D721Med (cell line): ENCODE data around the gene FBF1.

ENCODE experiments used
- DNase-seq: peaks from one replicate; pipeline ENCODE4 v3.0.0; 2011; ENCODE audit warnings: low spot score; ENCODE audit not compliant: insufficient read length
- FAIRE-seq: peaks from 2 replicates; lab custom pipeline; 2011; peaks lifted over from hg19 to GRCh38; lab: Jason Lieb, UNC
- CTCF ChIP-seq: IDR thresholded peaks from 2 replicates; pipeline ENCODE4 v1.5.1; 2012; ENCODE audit warnings: mild to moderate bottlenecking, control low read depth; ENCODE audit not compliant: insufficient read depth; ENCODE audit errors: missing control alignments

FBF1 gene

GRCh38 chr17:75876938-75877751, 63.7 kb downstream of the FBF1 start:
- FAIRE-seq (no peak), DNase-seq (no peak)
- no peak for TF ChIP-seq CTCF

GRCh38 chr17:75876190-75876937, 64.5 kb downstream of the FBF1 start:
- TF ChIP-seq CTCF, result no peak
- FAIRE-seq (no peak), DNase-seq (no peak)

GRCh38 chr17:75875940-75876189, 65.0 kb downstream of the FBF1 start:
- FAIRE-seq (no peak), DNase-seq (no peak)

GRCh38 chr17:75875182-75875939, 65.5 kb downstream of the FBF1 start:
- DNase-seq, result no peak
- no peak for TF ChIP-seq CTCF
- no peak for FAIRE-seq

More at GRCh38 chr17:75875940-75876189, 65.0 kb downstream of the FBF1 start:
- TF ChIP-seq CTCF, result no peak

GRCh38 chr17:75874323-75875181, 66.3 kb downstream of the FBF1 start:
- no peak for DNase-seq
- FAIRE-seq, result no peak
- TF ChIP-seq CTCF, result no peak

- FAIRE-seq (no peak), DNase-seq (no peak)
- no peak for TF ChIP-seq CTCF
These were observed 67.1 kb downstream of the FBF1 start for GRCh38 chr17:75873587-75874322.
